Left colon (tissue), 2 donors: ENCODE measurements around the gene QRSL1. TPM values are rescaled to one million over a fixed set of nuclear protein-coding genes. Genes with fewer than 3 reads are reported as not detected.
"Not testable (repeated sequence)": the region's sequence is repeated elsewhere in the genome, so short reads cannot be mapped to it uniquely, and the experiment has no call there.

ENCODE experiments used
- ATAC-seq: fragments of 200-7000 bp; cut with Tn5 transposase; one replicate; pipeline ENCODE4 v1.9.1; 2020; ENCODE audit warnings: mild to moderate bottlenecking, moderate library complexity
- DNase-seq, 2 donors: peaks; one replicate each; pipeline ENCODE4 v3.0.0-alpha.2; 2020
- intact Hi-C, 2 donors: fragments of 100-400 bp; cut with DNase I in 1 of 2; cut with micrococcal nuclease in 1 of 2; formaldehyde crosslinking; loops; one replicate each; pipeline versions ENCODE4 v1.11.2 to v1.14.0; 2022; cut with DNase I, micrococcal nuclease
- long read RNA-seq: library from polyadenylated mRNA; unstranded; transcript quantifications from one replicate; pipeline ENCODE4 v2.0.0, GENCODE V29; 2021
- total RNA-seq, 2 donors: library from RNA; stranded (reverse); fragmentation: NEBNext Ultra II Directional; extraction: Animal tissue kit (Norgen Biotek cat#: 25700); gene quantifications; one replicate each; pipeline ENCODE4 v1.2.1, GENCODE V29; 2021
- donor health status: DM: no; HTN: no; CAD: no.
- donor health status: DM: yes; HTN: yes; CAD: no.

The QRSL1 gene, protein sequence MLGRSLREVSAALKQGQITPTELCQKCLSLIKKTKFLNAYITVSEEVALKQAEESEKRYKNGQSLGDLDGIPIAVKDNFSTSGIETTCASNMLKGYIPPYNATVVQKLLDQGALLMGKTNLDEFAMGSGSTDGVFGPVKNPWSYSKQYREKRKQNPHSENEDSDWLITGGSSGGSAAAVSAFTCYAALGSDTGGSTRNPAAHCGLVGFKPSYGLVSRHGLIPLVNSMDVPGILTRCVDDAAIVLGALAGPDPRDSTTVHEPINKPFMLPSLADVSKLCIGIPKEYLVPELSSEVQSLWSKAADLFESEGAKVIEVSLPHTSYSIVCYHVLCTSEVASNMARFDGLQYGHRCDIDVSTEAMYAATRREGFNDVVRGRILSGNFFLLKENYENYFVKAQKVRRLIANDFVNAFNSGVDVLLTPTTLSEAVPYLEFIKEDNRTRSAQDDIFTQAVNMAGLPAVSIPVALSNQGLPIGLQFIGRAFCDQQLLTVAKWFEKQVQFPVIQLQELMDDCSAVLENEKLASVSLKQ
- total RNA-seq, result 10 to 100 TPM; 14.2 to 14.4 TPM
- long read RNA-seq, full-length matches to known transcripts, result 20 of 27 reads
- long read RNA-seq, partial matches to known transcripts, result 2 of 27 reads
- long read RNA-seq, other reads (novel, unspliced or antisense), result 5 of 27 reads

DNA sequence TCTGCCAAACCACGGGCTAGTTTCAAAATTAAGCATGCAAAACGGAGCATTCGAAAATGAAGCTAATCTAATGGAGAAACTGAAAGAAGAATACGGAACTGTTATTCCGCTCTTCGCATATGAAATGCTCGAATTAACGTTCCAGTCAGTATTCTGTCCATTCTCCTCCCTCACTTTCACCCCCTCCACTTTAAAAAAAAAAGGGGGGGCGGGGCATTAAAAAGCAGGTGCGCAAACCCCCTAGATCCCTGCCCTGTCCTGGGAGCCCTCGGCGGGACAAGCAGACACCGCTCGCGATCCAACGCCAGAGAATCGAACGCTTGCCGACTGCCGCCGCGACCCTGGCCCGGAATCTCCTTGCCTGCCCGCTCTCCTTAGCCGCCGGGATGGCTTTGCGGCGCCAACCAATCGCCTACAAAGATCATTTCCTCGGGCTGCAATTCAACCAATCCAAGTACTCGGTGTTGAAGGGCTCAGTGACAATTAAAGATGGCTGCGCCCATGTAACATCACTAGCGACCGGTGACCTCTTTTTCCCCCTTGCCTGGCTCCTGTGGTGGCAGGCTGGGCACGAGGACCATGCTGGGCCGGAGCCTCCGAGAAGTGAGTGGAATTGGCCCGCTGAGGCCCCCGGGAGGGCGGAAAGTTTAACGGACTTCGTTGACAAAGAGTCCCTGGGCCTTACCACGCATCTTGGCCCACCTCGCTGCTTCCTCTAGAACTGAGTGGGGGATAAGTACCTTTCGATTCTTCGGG lies at the start of gene QRSL1, which contains the start of gene RTN4IP1:
TSS of gene QRSL1 (plus strand) at position 476 of the 756 bp plus-strand sequence. CDS start at position 580, 104 bp downstream.
TSS of gene RTN4IP1 (minus strand) at position 396 of the 756 bp plus-strand sequence. CDS start 477 bp downstream, outside the sequence.
- DNase-seq (peak; percentile 83 to 85), ATAC-seq (peak; percentile 96)
- intact Hi-C loops, result no loop called here

DNA sequence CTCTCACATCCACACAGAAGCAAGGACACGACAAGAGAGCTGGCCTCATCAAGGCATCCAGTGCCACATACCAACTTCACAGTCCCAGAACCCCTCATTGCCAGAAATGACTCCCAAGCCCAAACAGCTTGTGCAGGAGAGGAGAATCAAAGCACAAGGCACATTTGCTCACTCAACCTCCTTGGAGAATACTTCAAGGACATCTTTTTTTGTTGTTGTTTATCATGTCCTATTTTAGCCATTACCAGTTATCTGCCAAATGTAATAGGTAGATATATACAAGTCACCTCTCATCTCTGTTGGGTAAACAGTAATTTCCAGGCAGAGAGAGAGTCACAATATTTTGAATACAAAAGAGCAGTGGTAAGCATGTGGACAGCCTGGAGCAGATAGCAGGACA lies 47.9 kb upstream of the QRSL1 start:
- ATAC-seq (no peak), DNase-seq (no peak)
- intact Hi-C loops, result no loop called here

DNA sequence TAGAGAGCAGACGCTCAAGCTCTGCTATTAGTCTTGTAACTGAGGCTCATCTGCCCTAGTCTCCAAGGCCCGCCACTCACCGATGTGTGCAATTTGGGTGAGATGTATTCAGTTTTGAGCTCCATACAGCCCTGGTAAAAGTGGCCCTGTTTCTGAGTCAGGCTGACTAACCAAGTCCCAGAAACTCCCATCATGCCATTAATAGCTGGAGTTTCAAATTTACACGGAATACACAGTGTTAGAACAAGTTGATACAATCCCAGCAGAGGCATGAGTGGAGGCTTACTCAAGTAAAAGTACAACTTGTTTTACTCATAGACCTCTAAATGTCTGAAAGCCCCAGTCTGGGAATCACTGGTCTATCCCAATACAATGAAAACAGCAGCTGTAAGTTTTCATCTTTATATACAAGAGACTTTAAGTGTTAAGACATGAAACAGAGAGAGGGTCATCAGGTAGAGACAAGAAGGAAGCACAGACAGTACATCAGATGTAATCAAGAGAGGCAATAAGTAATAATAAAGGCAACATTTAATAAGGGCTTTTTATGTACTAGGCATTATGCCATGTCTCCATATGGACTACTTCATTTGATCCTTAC lies 42.5 kb upstream of the QRSL1 start:
- ATAC-seq, result no peak
- intact Hi-C loops, result no loop called here
- DNase-seq, result no peak

DNA sequence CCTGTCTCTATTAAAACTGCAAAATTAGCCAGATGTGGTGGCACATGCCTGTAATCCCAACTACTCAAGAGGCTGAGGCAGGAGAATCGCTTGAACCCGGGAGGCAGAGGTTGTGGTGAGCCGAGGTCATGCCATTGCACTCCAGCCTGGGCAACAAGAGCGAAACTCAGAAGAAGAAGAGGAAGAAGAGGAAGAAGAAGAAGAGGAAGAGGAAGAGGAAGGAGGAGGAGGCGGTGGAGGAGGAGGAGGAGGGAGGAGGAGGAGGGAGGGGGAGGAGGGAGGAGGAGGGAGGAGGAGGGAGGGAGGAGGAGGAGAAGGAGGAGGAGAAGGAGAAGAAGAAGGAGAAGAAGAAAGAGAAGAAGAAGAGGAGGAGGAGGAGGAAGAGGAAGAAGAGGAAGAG lies 40.4 kb upstream of the QRSL1 start:
- DNase-seq, ATAC-seq, intact Hi-C loops: not testable (repeated sequence)

DNA sequence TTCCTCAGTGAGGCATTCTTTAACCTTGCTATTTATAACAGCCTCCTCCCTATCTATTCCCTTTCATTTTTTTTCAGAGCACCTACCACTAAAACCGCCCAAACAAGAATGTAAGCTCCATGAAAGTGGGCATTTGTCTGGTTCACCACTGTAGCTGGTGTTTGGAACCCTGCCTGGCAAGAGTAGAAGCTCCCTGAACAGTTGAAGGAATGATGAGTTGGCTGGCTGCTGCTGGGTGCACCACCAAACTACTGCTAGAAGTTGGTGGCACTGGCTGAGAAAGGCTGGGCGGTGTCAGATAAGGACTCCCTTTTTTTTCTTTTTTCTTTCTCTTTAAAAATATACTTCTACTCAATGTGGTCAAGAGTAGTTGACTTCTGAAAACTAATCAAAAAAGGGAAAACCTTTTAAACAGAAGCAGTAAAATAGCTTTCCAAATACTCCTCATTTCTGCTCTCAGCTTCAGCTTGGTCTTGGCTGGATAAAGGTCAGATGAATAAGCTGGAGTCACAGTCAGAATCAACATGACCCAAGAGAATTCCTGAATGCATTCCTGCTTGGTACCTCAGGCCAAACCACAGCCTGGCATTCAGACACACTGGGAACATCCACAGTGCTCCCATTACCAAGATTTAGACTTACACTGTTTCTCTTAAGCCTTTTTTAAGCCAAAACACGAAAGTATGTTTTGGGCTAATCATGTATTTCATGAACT lies 38.1 kb upstream of the QRSL1 start:
- intact Hi-C loops, result no loop called here
- DNase-seq (no peak), ATAC-seq (no peak)

DNA sequence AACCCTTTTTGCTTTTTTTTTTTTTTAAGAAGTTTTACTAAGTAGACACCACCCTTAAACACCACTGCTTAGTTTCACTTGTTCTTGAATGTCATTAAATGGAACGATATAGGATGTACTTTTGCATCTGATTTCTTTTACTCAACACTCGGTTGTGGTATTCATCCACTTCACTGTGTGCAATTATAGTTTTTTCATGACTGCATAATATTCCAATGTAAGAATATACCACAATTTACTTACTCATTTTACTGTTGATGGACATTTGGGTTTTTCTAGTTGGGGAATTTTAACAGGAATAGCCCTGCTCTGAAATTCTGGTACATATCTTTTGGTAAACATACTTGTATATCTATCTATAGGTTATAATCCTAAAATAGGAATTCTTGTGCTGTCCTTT lies 29.9 kb upstream of the QRSL1 start:
- intact Hi-C loops, result no loop called here
- DNase-seq, result no peak
- ATAC-seq, result no peak

DNA sequence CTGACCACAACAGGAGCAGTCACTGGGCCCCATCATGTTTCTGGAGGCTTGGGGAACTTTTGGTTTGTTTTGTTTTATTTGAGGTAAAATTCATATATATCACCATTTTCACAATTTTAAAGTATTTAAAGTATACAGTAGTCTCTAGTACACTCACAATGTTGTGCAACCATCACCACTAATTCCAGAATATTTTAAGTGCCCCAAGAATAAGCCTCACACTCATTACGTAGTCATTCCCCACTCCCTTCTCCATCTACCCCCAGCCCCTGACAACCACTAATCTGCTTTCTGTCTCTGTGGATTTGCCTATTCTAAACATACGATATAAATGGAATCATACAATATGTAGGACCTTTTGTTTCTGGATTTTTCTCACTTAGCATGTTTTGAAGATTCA lies 29.0 kb upstream of the QRSL1 start:
- intact Hi-C loops, result no loop called here
- ATAC-seq, result no peak
- DNase-seq, result no peak

DNA sequence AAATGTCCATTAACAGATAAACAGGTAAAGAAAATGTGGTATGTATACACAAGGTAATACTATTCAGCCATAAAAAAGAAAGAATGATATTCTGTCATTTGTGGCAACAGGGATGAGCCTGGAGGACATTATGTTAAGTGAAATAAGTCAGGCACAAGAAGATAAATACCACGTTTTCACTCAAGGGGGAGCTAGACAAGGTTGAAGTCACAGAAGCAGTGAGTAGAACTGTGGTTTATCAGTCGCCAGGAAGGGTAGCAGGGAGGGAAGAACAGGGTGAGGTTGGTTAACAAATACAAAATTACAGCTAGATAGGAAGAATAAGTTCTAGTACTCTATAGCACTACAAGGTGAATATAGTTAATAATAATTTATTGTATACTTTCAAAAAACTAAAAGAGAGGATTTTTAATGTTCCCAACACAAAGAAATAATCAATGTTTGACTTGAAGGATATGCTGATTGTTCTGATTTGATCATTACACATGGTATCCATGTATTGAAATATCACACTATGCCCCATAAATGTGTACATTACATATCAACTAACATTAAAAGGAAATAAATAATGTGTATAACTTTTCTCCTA lies 21.2 kb upstream of the QRSL1 start:
- intact Hi-C loops, result no loop called here
- ATAC-seq (peak; percentile 92), DNase-seq (no peak)

DNA sequence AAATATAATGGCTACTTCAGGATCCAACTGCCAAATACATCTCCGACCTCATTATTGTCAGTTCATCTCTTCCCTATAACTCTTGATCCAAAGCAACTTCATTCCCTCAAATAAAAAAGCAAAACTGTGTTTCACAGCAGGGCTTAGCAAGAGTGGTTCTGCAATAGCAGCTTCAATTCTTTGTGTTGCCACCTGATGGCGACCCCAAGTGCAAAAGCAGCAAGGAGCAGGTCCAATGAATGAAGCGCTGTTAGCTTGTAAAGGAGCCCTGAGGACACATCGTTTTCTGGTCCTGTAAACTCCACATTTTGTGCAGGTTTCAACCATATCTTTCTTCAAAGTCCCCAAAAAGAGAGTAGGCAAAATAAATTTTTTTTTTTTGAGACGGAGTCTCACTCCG lies 19.7 kb upstream of the QRSL1 start:
- ATAC-seq, result peak; percentile 63
- intact Hi-C loops, result loop anchor here in 1 of 2 donors (5.0 kb wide), 1 partner anchor 368 kb away; no protein-coding TSS in a partner anchor
- peak in 1 of 2 donors; percentile 29 for DNase-seq

DNA sequence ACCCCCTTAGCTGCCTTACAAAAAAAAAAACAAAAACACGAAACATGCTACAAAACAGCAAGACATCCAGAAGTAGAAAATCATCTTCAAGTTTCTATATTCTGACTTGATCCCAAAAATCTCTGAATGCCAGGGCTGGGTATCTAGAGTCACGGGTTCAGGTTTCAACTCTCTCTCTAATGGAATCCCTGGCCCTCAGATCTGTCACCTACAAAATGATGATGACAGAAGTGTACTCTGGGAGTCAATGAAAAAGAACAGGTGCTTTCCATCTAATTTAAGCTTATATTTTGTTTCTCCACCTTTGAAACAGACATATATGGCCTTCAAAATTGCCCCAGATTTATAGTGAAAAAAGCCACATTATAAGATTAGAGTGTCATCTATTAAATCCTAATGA lies 18.3 kb upstream of the QRSL1 start:
- intact Hi-C loops, result loop anchor here in 1 of 2 donors (5.0 kb wide), 1 partner anchor 366 kb away; no protein-coding TSS in a partner anchor
- DNase-seq (no peak), ATAC-seq (no peak)

DNA sequence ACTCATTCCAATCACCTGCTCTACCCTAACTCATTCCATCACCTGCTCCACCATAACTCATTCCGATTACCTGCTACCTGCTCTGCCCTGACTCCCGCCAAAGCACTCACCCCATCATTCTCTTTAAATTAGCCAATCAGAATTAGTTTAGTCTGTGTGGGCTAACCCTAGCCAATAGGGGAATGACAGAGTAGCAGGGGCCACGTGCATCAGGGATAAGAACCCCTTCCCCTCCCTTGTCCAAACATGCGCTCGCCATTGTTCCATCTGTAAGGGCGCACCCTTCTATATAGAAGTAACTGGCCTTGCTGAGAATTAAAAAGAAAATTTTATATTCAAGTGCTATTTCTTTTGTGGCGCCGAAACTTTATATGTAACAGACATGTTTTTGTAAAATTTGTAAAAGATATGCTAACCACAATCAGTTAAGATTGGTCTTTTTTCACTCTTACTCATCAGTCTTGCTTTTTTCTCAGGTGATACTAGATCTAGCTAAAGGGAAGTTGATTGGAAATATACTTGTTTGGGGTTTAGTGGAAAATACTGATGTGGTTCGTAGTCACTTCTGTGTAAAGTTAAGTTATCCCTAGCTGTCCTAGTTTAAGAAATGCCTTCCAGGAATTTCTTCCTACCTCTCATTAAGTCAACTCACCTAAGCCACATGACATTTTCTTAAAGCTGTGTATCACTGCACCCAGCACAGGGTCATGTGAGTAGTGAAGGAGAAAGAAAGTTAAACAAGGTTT lies 16.5 kb upstream of the QRSL1 start:
- intact Hi-C loops, result loop anchor here in 1 of 2 donors (5.0 kb wide), 1 partner anchor 364 kb away; no protein-coding TSS in a partner anchor
- no peak for DNase-seq

DNA sequence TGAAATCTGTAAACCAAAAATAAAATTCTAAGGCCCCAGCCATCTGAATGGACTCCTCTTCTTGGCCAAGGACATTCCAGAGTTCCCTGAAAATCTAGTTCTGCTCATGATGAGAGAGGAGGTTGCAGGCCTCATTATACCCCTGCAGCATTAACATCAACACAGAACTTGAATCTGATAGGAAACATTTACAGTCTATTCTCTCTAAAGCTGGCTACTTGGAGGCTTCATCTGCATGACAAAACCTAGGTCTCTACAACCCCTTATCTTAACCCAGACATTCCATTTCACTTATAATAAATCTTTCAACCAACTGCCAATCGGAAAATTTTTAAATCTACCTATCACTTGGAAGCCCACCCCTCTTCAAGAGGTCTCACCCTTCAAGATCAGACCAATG lies 15.8 kb upstream of the QRSL1 start:
- ATAC-seq (no peak), DNase-seq (no peak)
- intact Hi-C loops, result loop anchor here in 1 of 2 donors (5.0 kb wide), 1 partner anchor 364 kb away; no protein-coding TSS in a partner anchor

More for the DNA sequence above, 16.5 kb upstream of the QRSL1 start:
- ATAC-seq, result no peak

DNA sequence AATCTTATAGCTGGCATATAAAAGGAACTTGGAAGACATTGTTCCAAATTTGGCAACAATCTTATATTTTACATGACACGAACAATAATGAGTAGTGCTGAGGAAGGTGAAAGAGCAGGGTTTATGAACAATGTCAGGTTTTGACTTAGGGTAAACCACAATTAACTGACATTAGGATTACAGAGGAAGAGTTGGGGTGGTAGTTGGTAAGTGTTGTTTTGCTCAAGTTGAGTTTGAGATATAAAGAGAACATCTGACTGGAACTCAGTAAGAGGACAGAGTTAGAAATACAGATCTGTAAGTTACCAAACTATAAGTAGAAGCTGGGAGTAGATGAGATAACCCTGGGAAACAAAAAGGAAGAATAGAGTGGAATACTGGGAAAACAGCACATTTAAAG lies 15.2 kb upstream of the QRSL1 start:
- ATAC-seq (no peak), DNase-seq (no peak)
- intact Hi-C loops, result loop anchor here in 1 of 2 donors (5.0 kb wide), 1 partner anchor 363 kb away; no protein-coding TSS in a partner anchor

DNA sequence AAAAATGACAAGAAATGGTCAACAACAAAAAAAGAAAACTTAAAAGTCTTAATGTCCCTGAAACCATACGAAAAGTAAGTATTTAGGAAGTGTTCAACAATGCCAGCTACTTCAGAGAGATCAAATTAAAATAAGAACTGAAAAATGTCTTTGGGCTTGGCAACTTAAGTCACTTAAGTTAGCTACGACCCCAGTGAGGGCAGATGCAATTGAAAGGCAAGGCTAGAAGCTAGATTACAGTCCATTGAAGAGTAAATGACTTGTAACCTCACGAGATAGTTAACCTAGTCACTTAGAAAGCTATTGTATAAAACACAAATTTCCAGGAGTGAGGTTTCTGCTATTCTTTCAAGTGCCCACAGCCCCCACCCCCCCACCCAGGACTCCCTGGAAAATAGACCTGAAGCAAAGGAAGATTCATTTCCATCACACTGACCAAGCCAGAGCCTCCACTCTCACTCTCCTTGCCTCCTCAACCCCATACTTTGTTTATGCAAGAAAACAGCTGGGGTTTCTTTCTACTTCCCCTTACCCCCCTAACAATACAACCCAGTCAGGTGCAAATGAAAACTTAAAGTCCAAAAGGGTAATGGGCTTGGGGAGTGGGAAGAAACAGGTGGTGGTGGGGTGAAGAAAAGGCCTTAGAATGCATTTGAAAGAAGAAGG lies 14.7 kb upstream of the QRSL1 start:
- intact Hi-C loops, result loop anchor here in 1 of 2 donors (5.0 kb wide), 1 partner anchor 363 kb away; no protein-coding TSS in a partner anchor
- ATAC-seq (no peak), DNase-seq (no peak)

DNA sequence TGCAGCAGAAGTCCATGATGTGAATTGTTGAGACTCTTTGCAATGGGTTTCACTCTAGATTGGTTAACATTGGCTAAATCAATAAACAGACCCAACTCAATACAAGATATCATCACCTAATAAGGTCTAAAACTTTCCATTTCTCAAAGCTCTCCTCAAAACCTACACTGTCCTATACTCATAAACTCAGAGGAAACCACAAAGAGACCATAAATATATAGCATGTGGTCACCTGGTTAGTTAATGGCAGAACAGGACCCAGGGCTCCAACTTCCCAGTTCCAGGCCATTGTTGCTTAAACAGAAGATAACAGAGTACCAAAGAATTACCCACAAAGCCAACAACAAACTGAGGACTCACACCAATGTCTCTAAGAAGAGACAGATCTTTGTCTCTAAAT lies 12.1 kb upstream of the QRSL1 start:
- intact Hi-C loops, result no loop called here
- no peak for DNase-seq
- no peak for ATAC-seq

DNA sequence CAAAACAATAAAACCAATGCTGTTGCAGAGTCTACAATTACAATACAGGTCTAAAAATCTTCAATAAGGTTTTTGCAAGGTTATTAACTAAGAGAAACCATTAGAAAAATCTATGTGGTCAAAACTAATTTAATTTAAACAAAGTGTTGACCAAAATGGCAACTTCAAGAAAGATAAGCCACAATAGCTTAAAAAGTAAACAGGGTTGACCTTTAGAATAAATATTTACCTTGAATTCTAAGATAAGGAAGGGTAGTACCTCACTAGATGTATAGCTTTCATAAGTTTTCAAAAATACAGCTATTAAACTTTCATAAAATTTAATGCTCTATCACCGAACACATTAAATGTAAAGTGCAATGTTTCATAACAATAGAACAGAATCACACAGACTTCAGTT lies 11.5 kb upstream of the QRSL1 start:
- DNase-seq (no peak), ATAC-seq (peak; percentile 40)
- intact Hi-C loops, result no loop called here
